ENCODE data around the gene UBXN2A.

Gene UBXN2A

DNA sequence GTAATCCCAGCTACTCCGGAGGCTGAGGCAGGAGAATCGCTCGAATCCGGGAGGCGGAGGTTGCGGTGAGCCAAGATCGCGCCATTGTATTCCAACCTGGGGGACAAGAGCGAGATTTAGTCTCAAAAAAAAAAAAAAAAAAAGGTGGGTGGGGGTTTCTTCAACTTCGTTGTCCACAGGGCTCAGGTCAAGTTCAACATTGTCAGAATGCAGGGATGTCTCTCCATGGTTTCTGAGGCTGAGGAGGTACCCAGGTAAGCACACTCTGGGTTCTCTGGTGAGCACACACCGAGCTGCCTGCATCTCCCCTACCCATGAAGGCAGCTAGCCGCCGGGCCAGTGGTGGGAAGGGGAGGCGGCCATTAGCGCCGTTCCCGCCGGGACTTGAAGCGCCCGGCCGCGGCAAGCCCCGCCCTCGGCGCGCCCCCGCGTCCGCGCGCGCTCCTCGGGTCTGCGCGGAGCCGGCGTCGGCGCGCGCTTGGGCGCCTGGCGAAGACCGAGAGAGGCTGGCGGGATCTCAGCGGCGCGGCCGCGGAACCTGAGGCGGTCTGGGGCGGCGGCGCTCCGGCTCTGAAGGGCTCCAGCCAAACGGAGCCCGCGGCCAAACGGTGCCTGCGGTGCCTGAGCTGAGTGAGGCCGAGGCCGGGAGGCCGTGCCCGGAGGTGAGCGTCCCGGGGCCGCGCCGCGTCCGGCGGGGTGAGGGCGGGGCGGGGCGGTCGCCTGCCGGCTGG is at the start of gene UBXN2A:
TSS of gene UBXN2A (plus strand) at position 477 of the 731 bp plus-strand sequence. CDS start 17,852 bp downstream, outside the sequence.
- no peak for DNase-seq (ENCODE audit: low read depth)

DNA sequence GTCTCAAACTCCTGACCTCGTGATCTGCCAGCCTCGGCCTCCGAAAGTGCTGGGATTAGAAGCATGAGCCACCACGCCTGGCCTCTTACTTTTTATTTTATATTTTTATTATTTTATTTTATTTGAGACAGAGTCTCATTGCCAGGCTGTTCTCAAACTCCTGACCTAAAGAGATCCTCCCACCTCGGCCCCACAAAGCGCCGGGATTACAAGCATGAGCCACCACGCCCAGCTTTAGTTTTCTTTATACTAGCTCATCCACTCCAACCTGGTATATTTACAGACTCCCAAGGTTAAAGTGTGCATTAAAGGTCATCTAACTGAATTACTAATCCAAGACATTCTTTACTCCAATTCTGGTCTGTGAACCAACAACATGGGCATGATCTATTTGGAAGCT is 40.1 kb upstream of the UBXN2A start:
- DNase-seq (ENCODE audit: low read depth): no peak

DNA sequence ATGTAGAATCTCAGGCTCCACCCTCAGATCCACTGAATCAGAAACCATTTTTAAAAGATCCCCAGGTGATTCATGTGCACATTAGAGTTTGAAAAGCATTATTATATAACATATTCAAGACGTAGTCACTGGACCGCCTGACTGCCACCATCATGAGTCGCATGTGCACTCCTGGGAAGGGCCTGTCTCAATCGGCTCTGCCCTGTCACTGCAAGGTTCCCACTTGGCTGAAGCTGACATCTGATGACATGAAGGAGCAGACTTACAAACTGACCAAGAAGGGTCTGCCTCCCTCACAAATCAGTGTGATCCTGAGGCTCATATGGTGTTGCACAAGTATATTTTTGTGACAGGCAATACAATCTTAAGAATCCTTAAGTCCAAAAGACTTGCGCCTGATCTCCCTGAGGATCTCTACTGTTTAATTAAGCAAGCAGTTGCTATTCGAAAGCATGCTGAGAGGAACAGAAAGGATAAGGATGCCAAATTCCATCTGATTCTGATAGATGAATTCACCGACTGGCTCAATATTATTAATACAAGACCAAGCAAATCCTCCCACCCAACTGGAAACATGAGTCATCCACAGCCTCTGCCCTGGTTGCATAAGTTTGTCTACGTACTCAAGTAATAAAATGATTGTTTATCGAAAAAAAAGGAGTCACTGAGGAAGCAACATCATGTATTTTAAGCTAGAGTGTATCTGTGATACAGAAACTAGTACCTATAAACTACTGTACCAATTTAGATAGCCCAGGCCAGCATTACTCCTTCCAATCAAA is 39.5 kb upstream of the UBXN2A start:
- DNase-seq (ENCODE audit: low read depth): peak; percentile 85

- DNase-seq (ENCODE audit: low read depth): peak; percentile 49
Observed at GRCh38 chr2:23901966-23902846, 38.1 kb upstream of the UBXN2A start.

GRCh38 chr2:23903034-23903433 is 37.2 kb upstream of the UBXN2A start:
- DNase-seq (ENCODE audit: low read depth): no peak

DNA sequence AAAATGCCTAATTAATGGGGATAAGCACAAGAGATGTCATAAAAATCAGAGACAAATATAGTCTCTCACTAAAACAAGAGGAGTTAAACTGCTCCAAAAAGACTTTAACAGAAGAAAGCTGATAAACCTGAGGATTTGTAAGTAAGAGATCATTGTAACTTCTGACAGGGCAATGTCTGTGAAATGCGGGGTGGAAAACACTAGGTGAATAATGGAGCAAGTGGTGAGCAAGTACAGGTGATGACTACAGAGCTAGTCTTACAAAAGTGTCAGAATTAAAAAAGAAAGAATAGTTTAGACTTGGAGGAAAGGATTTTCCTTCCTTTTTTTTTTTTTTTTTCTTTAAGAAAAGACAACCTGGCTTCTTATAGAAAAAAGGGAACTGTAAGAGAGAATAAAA is 36.0 kb upstream of the UBXN2A start:
- DNase-seq (ENCODE audit: low read depth): no peak

DNA sequence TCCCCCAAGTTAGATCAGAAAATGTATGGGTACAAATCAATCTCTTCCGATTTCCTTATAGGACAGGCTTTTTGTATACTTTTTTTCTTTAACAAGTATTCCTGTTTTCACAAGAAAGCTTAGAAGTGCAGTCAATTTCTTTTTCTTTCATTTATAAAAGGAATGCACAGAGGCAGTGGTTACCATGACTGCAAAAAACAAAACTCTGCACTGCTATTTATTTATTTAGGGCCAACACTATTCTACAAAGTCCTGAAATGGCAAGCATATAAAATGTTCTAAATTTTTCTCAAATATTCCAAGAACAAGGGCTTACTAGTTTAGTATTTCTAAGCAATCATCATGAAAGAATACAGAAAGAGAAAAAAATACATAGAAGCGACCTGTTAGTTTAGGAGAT is 35.6 kb upstream of the UBXN2A start:
- DNase-seq (ENCODE audit: low read depth): no peak

- DNase-seq (ENCODE audit: low read depth): no peak
Observed at GRCh38 chr2:23905155-23905554, 35.1 kb upstream of the UBXN2A start.

DNA sequence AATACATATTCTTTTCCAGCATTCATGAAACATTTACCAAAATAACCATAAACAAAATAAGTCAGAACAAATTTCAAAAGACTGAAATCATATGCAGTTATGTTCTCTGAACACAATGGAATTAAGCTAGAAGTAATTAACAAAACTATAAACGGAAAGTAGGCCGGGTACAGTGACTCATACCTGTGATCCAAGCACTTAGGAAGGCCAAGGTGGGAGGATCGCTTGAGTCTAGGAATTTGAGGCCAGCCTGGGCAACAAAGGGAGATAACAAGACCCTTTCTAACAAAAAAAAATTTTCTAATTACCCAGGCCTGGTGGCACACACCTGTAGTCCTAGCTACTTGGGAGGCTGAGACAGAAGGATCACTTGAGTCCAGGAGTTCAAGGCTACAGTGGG is 28.2 kb upstream of the UBXN2A start:
- DNase-seq (ENCODE audit: low read depth): no peak

DNA sequence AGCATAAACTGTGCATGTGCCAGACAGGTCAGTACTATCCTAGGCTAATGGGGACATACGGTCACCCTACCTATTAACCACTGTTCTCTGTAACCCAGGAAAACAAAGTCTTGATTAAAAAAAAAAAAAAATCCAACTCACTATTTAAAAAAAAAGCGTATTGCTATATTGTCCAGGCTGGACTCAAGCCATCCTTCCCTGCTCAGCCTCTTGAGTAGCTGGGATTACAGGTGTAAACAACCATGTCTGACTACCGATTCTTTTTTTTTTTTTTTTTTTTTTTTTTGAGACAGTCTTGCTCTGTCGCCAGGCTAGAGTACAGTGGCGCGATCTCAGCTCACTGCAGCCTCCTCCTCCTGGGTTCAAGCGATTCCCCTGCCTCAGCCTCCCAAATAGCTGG is 24.9 kb upstream of the UBXN2A start:
- DNase-seq (ENCODE audit: low read depth): no peak

- no peak for DNase-seq (ENCODE audit: low read depth)
Observed at GRCh38 chr2:23916727-23917405, 23.4 kb upstream of the UBXN2A start.

GRCh38 chr2:23918837-23919489 is 21.3 kb upstream of the UBXN2A start:
- no peak for DNase-seq (ENCODE audit: low read depth)

- DNase-seq (ENCODE audit: low read depth): no peak
Observed at GRCh38 chr2:23924589-23925359, 15.5 kb upstream of the UBXN2A start.

- DNase-seq (ENCODE audit: low read depth): no peak
Observed at GRCh38 chr2:23925702-23926289, 14.5 kb upstream of the UBXN2A start.

DNA sequence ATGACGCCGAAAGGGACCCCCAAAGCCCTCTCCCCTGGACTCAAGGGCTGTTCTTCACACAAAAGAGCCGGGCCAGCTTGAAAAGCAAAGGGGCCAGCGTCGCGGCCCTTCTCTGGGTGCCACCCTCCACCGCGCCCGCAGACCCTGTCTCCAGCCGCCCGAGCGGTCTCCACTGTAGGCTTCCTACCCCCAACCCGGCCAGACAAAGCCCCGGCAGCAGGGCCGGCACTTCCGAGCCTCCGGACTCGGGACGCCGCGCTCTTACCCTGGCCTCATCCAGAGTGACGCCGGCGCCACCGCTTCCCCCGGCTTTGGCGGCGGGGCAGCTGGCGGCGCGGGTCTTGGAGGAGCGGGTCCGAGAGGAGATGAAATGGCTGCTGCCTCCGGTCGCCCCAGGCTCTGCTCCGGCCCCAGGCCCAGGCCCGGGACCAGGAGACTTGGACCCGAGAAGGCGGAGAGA is 13.9 kb upstream of the UBXN2A start:
- DNase-seq (ENCODE audit: low read depth): no peak

DNA sequence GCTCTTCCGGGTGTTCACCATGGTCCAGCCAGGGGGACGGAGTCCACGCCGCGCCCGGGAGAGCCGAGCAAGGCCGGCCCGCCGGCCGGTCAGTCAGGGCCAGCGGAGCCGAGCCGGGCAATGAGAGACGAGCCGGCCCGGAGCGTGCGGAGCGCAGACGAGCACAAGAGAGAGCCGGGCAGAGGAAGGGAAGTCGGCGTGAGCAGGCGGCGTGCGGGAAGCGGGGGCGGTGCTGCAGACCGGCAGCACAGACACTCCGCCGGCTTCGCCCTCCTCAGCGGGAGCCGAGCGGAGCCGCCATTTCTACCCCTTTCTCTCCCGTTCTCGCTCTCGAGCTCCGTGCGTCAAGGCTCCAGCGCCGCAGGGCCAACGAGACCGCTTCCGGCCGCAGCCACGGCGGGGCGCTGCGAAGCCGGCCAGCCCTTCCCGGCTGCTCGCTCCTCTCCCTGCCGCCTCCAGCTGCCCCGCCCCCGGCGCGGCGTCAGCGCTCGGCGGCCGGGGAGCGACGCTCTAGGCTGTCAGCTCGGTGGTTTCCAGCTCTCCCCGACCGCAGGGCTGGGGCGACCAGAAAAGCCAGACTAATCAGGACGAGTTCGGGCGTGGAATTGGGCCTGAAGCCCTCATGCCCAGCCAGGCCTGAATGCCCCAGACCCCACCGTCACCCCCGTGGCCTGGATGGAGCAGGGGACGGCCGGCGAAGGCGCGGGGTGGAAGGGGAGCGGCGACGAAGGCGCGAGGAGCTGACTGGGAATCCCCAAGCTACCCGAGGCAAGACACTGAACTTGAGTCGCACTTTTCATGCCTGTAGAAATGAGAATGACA is 13.3 kb upstream of the UBXN2A start, which contains the start of gene ATAD2B:
TSS of gene ATAD2B (minus strand) at position 374 of the 822 bp plus-strand sequence. CDS start at position 21, 353 bp downstream.
- peak; percentile 73 for DNase-seq (ENCODE audit: low read depth)

GRCh38 chr2:23934259-23934658 is 6.0 kb upstream of the UBXN2A start:
- DNase-seq (ENCODE audit: low read depth): no peak

DNA sequence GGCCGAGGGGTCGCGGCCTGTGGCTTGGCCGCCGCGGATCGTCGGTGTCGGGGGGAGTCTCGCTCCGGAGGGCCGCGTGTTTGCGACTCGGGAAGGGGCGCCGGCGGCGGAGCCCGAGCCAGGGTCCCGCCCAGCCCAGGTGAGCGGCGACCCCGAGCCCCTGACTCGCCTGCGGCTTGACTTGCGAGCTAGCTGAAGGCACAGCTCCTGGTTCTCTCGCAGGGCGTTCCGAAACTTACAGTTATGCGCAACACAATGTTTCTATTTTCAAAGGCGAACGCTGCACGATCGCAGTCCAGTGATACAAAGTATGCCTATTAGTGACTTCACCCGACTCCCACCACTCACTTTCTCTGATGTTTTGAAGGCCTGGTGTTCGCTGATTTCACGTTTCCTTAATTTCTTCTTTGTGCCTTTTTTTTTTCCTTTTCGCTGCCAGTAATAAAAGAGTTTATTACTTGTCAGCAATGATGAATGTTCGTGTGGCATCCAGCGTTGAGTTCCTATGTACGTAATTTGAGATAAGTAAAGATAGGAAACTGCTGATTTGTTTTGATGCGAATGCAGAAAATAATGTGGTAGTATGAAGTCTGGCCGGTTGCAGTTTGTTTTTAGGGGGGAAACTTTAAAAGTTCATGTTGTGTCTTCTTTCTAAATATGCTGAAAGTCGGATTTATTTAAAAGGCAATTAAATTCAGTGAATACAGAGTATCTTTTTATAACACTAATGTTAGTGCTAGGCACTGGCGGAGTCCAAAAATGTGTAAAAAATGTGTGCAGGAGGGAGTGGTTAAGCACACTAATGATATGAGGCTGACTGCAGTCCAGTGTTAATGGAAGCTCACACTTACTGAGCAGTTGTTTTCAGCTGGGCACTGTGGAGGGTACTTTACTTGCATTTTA is 706 bp downstream of the UBXN2A start:
- DNase-seq (ENCODE audit: low read depth): no peak
